HG02884 (cell line): Measurements from ENCODE around the gene CENPO.

Experiments
- ATAC-seq: cut with Tn5 transposase; IDR thresholded peaks from one replicate; pipeline ENCODE4 v1.9.1; 2021; ENCODE audit warnings: mild to moderate bottlenecking, moderate library complexity; ENCODE audit not compliant: unreplicated experiment

Gene CENPO, protein sequence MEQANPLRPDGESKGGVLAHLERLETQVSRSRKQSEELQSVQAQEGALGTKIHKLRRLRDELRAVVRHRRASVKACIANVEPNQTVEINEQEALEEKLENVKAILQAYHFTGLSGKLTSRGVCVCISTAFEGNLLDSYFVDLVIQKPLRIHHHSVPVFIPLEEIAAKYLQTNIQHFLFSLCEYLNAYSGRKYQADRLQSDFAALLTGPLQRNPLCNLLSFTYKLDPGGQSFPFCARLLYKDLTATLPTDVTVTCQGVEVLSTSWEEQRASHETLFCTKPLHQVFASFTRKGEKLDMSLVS

DNA sequence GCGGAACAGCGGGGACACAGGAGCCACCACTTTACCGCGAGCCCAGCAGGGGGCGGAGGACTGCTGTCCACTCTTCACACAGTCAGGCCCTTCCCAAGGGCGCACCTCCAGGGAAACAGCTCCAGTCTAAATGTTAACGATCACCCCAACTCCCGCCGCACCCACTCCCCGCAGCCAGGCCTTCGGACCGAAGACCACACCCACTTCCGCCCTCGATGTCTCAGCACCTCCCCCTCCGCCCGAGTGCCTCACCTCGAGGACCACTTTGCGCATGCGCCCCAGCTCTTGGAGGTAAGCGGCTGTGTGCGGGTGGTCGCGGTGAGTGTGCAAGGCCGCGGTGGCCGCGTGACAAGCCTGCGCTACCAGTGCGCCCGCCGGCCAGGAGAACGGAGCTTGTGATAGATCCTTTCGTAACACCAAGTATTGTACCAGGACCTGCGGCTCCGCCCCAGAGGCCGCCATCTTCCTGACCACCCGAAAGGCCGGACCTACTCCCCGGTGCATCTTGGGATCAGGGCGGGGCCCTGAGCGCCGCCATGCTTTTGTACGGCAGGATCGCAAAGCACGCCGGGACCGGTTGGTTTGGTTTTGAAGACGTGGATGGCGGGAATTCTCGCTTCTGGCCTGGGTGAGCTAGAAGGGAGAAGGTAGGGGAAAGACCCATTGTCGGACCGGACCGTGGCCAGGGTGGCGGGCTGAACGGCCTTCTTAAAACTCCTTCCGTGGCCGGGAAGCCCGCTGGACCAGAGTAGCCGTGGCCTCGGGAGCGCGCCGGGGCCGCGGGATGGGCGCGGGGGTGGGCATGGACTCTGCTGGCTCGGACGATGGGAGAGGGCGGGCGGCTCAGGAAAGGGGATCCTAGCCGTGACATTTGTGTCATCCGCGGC, at the start of gene CENPO, which contains the start of gene PTRHD1:
Gene CENPO (plus strand): TSS at position 552 of the 887 bp plus-strand sequence. CDS start 495 bp downstream, outside the sequence.
Gene PTRHD1 (minus strand): TSS at position 518 of the 887 bp plus-strand sequence. CDS start 14 bp downstream, at position 504.
- peak; percentile 92 for ATAC-seq

DNA sequence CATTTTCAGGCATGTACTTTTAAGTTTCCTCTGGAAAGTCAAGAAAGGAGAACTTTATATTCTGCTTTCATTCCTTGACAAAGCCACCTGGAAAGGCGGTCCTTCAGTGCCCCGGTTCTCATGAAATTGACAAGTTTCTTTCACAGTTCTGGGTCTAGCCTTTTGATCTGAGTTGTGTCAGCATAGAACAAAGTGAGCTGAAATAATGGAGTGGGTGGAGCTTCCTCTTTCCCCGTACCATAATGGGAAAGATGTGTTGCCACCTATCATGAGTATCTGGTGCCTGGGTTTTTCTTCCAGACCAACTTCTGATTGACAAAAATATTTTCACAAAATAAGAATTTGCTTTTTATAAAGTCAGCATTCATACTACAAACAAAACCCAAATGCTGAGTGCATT, 49.3 kb upstream of the CENPO start:
- ATAC-seq = no peak

DNA sequence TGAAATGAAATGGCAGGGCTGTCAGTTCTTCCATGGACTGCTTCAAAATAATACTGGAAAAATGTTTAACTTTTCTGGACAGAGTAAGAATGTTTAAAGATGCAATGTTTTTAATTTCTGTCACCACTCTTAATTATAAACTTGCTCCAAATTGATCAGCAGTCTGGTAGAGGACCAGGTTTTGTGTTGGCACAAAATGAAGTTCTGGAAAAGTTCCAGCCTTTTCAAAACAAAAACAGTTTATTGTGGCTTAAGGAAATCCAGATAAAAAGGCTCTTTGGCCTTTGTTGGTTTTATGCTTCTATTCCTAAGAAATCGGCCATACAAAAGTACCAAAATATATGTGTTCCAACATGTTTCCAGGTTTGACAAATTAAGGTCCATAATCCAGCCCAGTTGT, 48.9 kb upstream of the CENPO start:
- no peak for ATAC-seq

DNA sequence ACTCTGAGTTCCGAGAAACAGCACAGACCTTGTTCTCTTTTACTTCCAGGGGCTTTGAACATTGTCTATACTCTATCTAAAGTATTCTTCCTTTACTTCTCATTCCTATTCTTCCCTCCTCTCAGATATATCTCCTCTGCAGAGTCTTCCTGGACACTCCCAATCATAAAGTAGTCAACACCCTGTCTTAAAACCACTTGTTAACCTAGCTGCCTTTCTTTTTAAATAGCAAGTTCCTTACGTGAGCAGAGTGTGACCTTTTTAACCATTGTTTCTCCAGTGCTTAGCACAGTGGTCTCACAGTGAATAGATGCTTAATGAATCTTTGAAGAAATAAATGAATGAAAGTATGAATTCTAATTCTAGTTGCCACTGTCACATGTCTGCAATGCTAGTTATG, 47.4 kb upstream of the CENPO start:
- no peak for ATAC-seq

DNA sequence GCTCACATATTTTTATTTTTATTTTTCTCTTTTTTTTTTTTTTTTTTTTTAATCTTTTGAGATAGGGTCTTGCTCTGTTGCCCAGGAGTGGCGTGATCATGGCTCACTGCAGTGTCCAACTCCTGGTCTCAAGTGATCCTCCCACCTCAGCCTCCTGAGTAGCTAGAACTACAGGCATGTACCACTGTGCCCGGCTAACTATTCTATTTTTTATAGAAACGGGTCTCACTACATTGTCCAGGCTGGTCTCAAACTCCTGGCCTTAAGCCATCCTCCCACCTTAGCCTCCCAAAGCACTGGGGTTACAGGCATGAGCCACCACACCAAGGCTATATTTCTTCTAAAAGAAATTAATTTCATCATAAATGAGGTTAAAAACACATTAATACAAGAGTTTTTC, 45.9 kb upstream of the CENPO start:
- no peak for ATAC-seq

DNA sequence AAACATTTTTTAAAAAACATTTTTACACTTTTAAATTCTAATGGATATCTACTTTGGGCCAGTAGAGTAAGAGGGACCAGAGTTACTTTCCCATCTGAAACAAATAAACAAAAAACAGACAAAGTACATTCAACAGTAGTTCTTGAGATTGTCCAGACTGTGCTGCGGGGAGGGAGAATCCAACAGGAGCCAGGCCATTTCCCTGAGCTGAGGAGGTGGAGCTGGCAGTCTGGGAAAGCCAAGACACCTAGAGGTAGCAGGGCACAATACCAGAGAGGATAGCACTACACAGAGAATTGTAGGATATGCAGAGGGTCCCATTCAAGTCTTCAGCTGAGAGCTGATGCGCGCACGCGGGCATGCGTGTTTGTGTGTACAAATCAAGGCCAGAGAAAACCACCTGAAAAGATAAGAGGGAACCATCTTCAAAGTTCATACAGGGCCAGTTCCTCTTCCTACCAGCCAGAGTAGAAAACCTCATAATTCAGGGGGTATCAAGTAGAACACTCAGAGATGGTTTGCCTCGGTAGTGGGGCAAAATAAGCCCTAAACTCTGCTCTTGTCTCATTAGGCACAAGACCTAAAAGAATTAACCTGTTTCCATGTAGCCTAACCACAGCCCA, 44.0 kb upstream of the CENPO start:
- no peak for ATAC-seq

DNA sequence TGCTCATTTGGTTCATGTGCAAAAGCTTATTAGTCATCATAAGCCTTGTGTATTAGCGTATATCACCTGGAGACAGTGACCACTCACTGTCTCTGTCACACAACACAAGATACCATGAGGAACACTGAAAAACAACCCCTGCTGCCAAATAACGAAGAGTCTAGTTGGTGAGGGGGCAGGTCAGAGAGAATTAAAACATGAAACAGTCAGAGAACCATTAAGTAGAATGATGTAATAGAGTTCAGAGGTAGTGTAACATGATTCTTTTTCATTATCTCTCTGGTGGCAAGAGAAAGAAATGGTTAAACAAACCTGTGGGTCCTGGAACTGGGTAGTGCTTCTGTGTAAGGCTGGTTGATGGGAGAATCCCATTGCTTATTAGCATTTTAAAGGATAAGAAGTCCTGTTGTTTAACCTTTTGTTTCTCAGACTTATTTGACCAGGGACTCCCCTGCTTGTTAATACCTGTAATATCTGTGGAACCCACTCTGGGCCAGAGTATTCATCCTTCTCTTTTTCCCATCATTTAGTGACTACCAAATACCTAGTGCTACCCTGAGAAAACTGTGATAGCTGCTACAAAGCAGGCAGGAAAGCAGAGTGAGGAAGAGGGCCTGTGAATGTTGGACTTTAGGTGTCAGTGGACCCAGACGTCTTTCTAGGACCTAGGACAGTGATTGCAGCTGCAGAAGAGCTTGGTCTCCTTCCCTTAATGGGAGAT, 38.1 kb upstream of the CENPO start:
- ATAC-seq = no peak

DNA sequence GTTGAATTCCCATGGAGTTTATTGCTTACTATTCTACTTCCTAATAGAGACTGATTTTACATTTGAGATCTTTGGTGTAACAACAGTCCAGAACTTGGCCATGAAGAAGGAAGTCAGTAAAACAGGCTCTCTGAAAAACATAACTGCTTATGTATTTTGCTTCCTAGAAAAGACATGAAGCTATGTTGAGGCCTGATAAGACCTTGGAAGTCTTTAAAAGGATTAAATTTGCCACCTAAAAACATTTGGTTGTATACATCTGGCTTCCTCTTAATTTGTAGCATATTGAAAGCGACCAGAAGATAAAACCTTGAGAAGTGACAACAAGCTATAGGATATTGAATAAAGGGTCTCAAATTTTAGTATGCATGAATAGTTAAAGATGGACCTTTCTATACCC, 36.4 kb upstream of the CENPO start:
- ATAC-seq = no peak

DNA sequence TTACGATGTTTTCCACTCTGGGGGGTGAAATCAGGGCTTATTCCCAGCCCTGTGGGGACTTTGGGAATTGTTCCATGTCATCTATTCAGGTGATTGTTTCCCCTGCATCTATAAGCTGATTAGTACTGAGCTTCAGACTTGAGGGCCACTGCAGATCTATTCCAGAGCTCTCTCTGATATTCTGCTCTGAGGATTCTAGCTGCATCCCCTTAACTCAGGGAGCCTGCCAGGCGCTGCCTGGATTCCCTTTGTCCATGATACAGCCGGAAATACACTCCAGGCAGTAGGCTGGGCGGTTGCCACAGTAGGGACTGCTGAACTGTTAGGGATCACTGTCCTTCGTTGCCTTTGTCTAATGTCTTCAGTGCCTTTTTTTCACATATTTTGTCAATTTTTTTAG, 31.4 kb upstream of the CENPO start:
- no peak for ATAC-seq

DNA sequence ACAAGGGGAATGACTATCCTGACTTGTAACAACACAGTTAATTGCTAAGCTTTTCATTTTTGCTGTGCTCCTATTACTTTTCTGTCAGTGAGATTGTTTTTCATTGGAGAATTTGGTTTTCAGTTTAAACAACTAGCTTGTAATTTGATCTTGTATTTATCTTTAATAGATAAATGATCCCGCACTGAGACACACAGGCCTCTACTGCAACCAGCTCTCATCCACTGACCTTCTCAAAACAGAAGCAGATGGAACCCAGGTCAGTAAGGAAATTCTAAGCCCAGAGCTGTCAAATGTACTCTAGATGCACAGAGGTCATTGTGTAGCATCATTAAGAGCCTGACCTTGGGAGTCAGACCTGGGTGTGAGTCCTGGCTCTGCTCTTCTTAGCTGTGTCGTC, 30.7 kb upstream of the CENPO start:
- no peak for ATAC-seq

DNA sequence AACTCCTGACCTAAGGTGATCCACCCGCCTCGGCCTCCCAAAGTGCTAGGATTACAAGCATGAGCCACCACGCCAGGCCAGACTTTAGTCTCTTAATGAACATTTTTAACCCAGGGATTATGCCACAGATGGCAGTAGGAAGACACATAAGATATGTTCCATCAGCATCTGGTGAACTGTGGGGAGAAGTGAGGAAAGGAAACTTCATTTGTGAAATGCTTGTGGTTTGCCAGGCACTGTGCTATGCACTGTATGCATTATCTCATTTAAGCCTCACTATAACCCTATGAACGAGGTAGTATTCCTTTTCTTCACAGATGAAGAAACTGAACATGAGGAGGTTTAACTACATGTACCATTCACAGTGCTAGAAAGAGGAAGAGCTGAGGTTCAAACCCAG, 29.4 kb upstream of the CENPO start:
- no peak for ATAC-seq

DNA sequence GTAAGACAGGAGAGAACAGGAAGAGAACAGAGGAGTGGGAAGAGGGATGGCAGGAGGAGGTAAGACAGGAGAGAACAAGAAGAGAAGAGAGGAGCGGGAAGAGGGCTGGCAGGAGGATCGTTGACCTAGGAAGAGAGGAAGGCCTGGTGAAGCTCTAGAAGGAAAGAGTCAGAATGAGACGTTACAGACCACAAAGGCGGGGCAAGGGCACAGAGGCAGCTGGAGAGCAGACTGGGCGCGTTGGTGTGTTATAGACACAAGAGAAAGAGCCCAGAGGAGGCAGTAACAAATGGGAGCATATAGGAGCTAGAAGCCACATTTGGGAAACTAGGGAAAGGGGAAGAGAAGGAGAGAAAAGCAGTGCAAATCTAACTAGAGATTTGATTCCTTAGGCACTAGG, 26.6 kb upstream of the CENPO start:
- ATAC-seq = no peak

DNA sequence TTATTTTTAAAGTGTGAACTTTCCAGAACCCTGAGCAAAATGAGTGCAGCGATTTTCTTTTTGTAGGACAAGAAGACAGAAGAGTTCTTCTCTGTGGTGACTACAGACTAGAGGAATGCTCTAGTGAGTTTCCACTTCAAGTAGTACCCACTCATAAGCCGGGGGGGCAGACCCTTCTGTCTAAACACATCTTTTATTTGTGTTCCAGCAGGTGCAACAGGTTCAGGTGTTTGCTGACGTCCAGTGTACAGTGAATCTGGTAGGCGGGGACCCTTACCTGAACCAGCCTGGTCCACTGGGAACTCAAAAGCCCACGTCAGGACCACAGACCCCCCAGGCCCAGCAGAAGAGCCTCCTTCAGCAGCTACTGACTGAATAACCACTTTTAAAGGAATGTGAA, 25.2 kb upstream of the CENPO start:
- ATAC-seq = no peak

DNA sequence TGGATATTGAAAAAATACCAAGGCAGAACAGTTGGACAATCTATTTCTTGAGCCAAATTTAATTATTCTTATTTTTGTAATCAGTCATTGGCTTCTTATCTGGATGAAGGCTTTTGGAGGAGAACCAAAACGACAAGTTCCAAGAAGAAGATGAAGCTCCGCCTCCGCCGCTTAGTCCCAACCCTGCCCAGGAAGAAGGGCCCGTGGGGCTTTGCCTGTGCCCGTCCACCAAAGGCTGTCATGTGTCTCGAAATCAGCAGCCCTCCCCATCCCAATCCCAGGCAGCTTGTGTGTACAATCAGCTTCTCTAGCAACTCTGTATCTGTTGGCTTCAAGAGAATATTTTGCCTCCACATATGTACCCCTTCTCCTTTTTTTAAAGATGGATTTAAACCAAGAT, 24.6 kb upstream of the CENPO start:
- ATAC-seq = no peak

DNA sequence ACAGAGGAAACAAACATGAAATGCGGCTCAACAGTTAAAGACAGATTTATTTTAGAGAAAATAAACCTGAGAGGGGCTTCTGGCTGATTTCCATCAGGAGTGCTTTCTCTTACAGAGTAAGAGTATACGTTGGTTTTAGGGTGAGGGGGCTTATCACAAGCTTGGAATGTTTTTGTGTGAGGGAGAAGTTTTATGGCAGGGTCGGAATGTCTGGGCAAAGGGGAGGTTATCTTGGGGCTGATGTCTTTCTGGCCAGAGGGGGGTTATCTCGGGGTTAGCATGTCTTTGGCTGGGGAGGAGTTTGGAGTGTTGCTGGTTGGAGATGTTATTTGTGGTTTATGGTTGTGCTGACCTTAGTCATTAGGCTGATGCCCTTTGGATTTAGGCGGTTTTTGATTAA, 22.2 kb upstream of the CENPO start:
- no peak for ATAC-seq

DNA sequence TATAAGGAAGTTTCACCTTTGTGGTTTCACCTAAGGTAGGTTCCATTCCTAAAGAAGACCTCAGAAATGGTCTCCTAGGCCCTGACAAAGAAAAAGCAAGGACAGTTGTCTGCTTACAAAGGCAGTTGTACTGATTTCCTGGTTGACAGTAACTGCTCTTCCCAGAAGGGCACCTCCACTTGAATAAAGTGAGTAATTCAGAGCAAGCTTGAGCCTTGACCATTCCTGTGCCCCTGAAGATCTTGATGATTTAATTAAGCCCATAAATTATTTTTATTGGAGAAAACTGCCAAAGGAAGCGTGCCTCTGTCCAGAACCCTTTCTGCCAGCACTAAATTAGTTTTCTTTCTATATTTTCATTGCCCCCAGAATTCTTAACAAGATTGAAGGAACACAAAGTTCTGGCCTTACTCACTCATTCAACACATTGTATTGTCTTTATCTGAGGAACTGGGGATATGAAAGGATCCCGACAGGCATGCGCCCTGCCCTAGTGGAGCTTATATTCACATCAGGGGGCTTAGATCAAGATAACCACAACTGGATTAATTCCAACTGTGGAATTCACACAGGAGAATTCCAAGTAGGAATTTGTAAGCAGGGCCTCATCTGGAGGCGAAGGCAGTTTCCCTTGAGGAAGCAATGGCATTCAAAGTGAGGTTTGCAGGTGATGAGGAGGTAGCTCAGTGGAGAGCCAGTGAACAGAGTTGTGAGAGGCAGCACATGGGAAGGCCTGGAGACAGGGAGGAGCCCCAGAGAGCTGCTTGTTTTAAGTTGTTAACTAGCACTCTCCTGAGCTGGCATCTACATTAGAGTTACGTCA, 21.2 kb upstream of the CENPO start:
- ATAC-seq = no peak

DNA sequence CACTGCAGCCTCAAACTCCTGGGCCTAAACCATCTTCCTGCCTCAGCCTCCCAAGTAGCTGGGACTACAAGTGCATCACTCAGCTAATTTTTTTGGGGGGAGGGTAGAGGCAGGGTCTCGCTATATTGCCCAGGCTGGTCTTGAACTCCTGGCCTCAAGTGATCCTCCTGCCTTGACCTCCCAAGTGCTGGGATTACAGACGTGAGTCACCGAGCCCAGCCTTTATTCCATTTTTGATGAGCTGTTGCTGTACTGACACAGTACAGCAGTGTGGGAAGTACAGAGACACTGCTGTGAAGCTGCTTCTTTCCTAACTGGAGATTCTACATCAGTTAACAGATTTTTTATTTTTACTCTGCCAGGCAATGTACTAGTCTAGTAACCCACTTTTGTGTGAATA, 18.9 kb upstream of the CENPO start:
- no peak for ATAC-seq

DNA sequence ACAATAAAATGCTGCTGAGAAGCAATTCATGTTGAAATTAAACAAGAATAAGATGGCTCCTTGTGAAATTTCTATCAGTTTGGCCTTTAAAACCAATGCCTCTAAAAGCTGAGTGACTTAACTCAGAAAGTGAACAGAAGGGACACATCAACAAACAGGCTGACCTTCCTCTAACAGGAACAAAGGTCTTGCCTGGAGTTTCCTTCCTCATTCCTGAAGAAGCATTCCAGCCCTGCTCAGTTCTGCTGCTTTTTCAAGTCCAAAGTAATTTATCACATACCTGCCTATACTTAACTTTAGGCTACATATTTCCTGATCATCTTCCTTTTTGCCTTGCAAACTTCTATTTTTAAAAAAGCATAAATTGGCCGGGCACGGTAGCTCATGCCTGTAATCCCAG, 14.1 kb upstream of the CENPO start:
- no peak for ATAC-seq

DNA sequence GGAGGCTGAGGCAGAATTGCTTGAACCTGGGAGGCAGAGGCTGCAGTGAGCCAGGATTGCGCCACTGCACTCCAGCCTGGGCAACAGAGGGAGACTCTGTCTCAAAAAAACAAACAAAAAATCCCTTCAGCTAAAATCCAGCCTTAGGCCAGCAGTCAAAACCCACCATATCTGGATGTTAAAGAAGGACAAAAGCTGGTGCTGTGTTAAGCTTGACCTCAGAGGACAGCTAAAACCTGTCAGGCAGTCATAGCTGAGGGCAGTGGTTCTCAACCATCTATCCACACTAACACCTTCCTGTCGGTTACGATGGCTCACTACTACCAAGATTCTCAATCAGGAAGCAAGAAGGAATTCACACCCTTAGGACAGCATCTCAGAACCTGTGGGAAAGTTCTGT, 9.6 kb upstream of the CENPO start:
- no peak for ATAC-seq

DNA sequence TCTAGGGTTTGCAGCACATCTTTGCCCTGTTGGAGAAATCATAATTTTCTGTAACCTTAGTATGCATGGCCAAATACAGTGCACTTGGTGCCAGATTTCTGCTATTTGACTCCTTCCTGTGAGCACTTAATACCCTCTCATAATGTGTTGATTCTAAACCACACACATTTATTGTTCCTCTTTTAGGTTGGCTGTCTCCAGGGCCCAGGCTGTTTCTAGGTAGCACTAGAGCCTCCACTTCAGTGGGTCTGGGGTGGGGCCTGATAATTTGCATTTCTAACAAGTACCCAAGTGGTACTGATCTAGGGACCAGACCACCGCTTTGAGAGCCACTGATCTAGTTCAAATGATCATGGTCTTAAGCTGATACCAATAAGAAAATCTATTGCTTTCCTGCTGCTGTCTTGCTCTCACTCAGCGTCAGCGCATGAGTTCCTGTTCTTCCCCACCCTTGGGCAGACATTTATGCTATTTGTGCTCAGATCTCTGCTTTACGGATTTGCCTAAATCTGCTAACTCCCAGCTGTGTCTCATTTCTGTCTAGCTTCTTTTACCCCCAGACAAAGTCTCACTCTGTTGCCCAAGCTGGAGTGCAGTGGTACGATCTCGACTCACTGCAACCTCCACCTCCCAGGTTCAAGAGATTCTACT, 7.4 kb upstream of the CENPO start:
- peak; percentile 83 for ATAC-seq
